Neural progenitor cell (in vitro differentiated cells): Measurements from ENCODE around the gene ZNG1A.
"Not testable (repeated sequence)": the region's sequence is repeated elsewhere in the genome, so short reads cannot be mapped to it uniquely, and the experiment has no call there.

Source experiments
- CTCF ChIP-seq: fragments of 200-600 bp; sonication (generic); IDR thresholded peaks from 2 replicates; pipeline ENCODE4 v1.5.1; 2017; ENCODE audit warnings: antibody characterized with exemption, mild to moderate bottlenecking
- EZH2 ChIP-seq: fragments of 200-600 bp; sonication (generic); IDR thresholded peaks from 2 replicates; pipeline ENCODE4 v1.6.1; 2017; ENCODE audit warnings: antibody characterized with exemption, mild to moderate bottlenecking, moderate library complexity
- EZH2phosphoT487 ChIP-seq: fragments of 200-600 bp; sonication (generic); IDR thresholded peaks from 2 replicates; pipeline ENCODE4 v1.6.1; 2017; ENCODE audit warnings: antibody characterized with exemption

DNA sequence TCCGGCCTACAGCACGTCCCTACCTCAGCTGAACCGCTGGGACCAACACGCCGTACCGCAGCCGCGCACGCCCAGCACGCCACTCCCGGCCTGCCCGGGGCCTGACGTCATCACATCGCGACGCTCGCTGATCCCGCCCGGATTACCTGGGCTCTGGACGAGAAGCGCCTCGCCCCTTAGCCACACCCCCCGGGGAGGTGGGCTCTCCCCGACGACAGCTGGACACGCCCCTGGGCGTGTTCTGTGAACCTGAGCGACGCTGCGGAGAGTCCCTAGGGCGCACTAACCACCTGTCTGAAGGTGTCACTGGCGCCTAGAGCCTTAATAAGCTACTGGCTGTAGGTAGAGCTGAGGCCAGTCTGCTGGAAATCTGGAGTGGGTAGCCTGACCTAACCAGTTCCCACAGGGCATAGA, at the start of gene ZNG1A:
- not testable (repeated sequence) for TF ChIP-seq CTCF, EZH2, EZH2phosphoT487
